Uterus (tissue), 4 donors: Measurements from ENCODE around the gene KDM4C. TPM values are rescaled to one million over a fixed set of nuclear protein-coding genes. Genes with fewer than 3 reads are reported as not detected.

Experiments used
- DNase-seq, 2 donors: peaks; one replicate each; pipeline ENCODE4 v3.0.0-alpha.2; 2019 to 2020
- H3K27ac ChIP-seq, 2 donors: fragments of 200-600 bp; sonication (generic); 1 replicate in 1 of 2; 2 replicates in 1 of 2; pipeline ENCODE4 v1.5.1; 2016 to 2018
- H3K27me3 ChIP-seq, 2 donors: fragments of 200-600 bp; sonication (generic); one replicate each; pipeline ENCODE4 v1.5.1; 2018 to 2019; ENCODE audit warnings: control low read depth in 1 of 2
- H3K36me3 ChIP-seq, 2 donors: fragments of 200-600 bp; sonication (generic); one replicate each; pipeline ENCODE4 v1.5.1; 2019; ENCODE audit warnings: control low read depth in 1 of 2
- H3K4me1 ChIP-seq, 2 donors: fragments of 200-600 bp; sonication (generic); one replicate each; pipeline ENCODE4 v1.5.1; 2018 to 2019; ENCODE audit warnings: control low read depth in 1 of 2
- H3K4me3 ChIP-seq, 2 donors: fragments of 200-600 bp; sonication (generic); 1 replicate in 1 of 2; 2 replicates in 1 of 2; pipeline ENCODE4 v1.5.1; 2018 to 2019; ENCODE audit warnings: mild to moderate bottlenecking in 1 of 2
- H3K9me3 ChIP-seq, 2 donors: fragments of 200-600 bp; sonication (generic); one replicate each; pipeline ENCODE4 v1.5.1; 2019; ENCODE audit warnings: control low read depth in 1 of 2
- POLR2A ChIP-seq, 2 donors: fragments of 450-650 bp; IDR thresholded peaks; one replicate each; pipeline ENCODE4 v1.6.1; 2016; ENCODE audit warnings: antibody characterized with exemption in 2 of 2, mild to moderate bottlenecking in 1 of 2, moderate library complexity in 1 of 2
- intact Hi-C: fragments of 100-400 bp; cut with DNase I; formaldehyde crosslinking; loops from one replicate; pipeline ENCODE4 v1.15.1; 2023; ENCODE audit warnings: low total_unique reads
- total RNA-seq, 4 donors: library from RNA; depleted of rRNA in 3 of 4; stranded (reverse); fragments of >200 nt in 3 of 4; gene quantifications; one replicate each; pipeline versions ENCODE4 v1.1.0 to v1.2.4, GENCODE V29; 2014 to 2023
- TF ChIP-seq, protein P1 (sequence below), 4 experiments: fragments of 200-600 bp in 2 of 4; fragments of 450-650 bp in 2 of 4; sonication (generic) in 2 of 4; IDR thresholded peaks; one replicate each; pipeline ENCODE4 v1.5.1; 2016 to 2019; ENCODE audit warnings: antibody characterized with exemption in 4 of 4, mild to moderate bottlenecking in 2 of 4, moderate library complexity in 1 of 4
- donor health status: DM: yes; HTN: yes; CAD: no.

The KDM4C gene
- total RNA-seq, 4 donors from 2014 or later: 29.1 to 61.4 (median 45.5) TPM

DNA sequence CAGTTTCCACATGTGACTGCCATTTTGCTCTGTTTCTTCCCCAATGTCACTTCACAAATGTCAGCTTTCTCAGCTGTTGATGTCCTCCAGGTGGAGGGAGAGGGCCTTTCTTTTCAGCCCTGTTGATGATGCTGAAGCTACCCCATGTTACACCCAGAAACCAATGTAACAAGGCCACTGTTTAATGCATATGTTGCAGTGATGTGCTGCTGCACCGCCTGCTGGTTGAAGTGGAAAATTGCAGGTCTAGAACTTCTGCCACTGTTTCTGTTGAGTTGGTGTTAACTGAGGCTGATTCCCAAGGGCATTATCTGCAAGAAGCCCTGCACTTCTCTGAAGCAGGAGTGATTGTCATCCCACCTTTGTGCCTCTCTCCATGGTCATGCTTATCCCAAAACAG lies 428.4 kb downstream of the KDM4C start:
- DNase-seq: no peak
- Histone ChIP-seq H3K4me3 (no peak overlapping the region), H3K27ac (no peak overlapping the region), H3K4me1 (no peaks in the 10 kb centered on the region), H3K9me3 (peaks cover 0 to 4% of the 10 kb centered on the region in 2 donors), H3K27me3 (no peaks in the 10 kb centered on the region), H3K36me3 (no peaks in the 10 kb centered on the region)
- intact Hi-C loops: no loop called here
- TF ChIP-seq, protein P1, sequence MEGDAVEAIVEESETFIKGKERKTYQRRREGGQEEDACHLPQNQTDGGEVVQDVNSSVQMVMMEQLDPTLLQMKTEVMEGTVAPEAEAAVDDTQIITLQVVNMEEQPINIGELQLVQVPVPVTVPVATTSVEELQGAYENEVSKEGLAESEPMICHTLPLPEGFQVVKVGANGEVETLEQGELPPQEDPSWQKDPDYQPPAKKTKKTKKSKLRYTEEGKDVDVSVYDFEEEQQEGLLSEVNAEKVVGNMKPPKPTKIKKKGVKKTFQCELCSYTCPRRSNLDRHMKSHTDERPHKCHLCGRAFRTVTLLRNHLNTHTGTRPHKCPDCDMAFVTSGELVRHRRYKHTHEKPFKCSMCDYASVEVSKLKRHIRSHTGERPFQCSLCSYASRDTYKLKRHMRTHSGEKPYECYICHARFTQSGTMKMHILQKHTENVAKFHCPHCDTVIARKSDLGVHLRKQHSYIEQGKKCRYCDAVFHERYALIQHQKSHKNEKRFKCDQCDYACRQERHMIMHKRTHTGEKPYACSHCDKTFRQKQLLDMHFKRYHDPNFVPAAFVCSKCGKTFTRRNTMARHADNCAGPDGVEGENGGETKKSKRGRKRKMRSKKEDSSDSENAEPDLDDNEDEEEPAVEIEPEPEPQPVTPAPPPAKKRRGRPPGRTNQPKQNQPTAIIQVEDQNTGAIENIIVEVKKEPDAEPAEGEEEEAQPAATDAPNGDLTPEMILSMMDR (IDR thresholded peaks at IDR 0.05): no peak
- no peak for TF ChIP-seq POLR2A (IDR thresholded peaks at IDR 0.05)

- TF ChIP-seq, protein P1 (IDR thresholded peaks at IDR 0.05): no peak
- no peak for TF ChIP-seq POLR2A (IDR thresholded peaks at IDR 0.05)
- intact Hi-C loops: no loop called here
- no peaks in the 10 kb centered on the region for H3K4me1 ChIP-seq
- no peaks in the 10 kb centered on the region for H3K36me3 ChIP-seq
- no peak overlapping the region for H3K27ac ChIP-seq
- H3K9me3 ChIP-seq: no peaks in the 10 kb centered on the region
- no peak overlapping the region for H3K4me3 ChIP-seq
- no peaks in the 10 kb centered on the region for H3K27me3 ChIP-seq
- DNase-seq: no peak
These were observed 434.5 kb downstream of the KDM4C start for GRCh38 chr9:7192266-7192665.

DNA sequence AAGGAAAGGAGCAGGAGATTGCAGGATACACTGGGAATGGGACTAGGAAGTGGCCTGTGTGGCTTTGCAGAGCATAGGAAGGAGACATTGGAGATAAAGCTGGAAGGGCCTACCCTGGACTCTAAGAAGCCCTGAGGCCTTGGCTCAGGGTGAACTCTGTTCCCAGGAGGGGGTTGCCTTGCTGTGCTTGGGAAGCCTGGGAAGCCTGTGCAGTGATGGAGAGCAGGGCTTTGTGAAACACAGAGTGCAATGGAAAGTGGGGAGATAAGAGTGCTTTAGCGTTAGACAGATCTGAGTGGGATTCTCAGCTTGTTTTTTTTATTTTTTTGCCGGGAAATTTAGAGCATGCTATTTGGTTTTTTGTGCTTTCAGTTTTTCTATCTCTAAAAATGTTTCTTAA lies 437.8 kb downstream of the KDM4C start:
- no peaks in the 10 kb centered on the region for H3K27me3 ChIP-seq
- no peak for TF ChIP-seq POLR2A (IDR thresholded peaks at IDR 0.05)
- intact Hi-C loops: no loop called here
- H3K27ac ChIP-seq: no peak overlapping the region
- no peaks in the 10 kb centered on the region for H3K36me3 ChIP-seq
- no peak overlapping the region for H3K4me3 ChIP-seq
- DNase-seq: no peak
- H3K9me3 ChIP-seq: no peaks in the 10 kb centered on the region
- H3K4me1 ChIP-seq: no peaks in the 10 kb centered on the region

- H3K36me3 ChIP-seq: no peaks in the 10 kb centered on the region
- no peak overlapping the region for H3K4me3 ChIP-seq
- DNase-seq: no peak
- H3K27ac ChIP-seq: no peak overlapping the region
- H3K9me3 ChIP-seq: no peaks in the 10 kb centered on the region
- intact Hi-C loops: no loop called here
- TF ChIP-seq POLR2A (IDR thresholded peaks at IDR 0.05): no peak
- TF ChIP-seq, protein P1 (IDR thresholded peaks at IDR 0.05): no peak
- no peaks in the 10 kb centered on the region for H3K4me1 ChIP-seq
- H3K27me3 ChIP-seq: no peaks in the 10 kb centered on the region
These were observed 438.7 kb downstream of the KDM4C start for GRCh38 chr9:7196467-7196866.

DNA sequence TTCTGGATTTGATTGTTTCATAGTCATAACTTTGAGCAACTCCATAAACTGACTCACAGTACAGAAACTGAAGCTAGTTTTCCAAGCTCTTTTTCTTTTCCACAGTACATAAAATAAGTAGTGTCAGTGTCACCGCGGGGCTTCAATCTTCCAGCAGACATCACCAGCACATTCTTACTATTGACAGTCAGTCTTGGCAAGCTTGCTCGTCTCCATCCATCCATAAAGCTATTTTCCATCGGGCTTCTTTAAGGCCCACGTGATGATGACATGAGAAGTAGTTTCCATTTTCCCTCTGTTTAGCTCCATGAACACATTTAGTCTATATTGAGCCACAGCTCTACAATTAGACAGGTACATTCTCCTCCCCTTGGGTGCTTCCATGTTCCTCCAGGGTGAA lies 443.4 kb downstream of the KDM4C start:
- no peaks in the 10 kb centered on the region for H3K9me3 ChIP-seq
- intact Hi-C loops: no loop called here
- H3K4me3 ChIP-seq: no peak overlapping the region
- H3K4me1 ChIP-seq: no peaks in the 10 kb centered on the region
- TF ChIP-seq, protein P1 (IDR thresholded peaks at IDR 0.05): no peak
- no peaks in the 10 kb centered on the region for H3K27me3 ChIP-seq
- DNase-seq: no peak
- H3K36me3 ChIP-seq: no peaks in the 10 kb centered on the region
- no peak overlapping the region for H3K27ac ChIP-seq

- H3K4me3 ChIP-seq: no peak overlapping the region
- H3K27ac ChIP-seq: no peak overlapping the region
- intact Hi-C loops: no loop called here
- no peaks in the 10 kb centered on the region for H3K4me1 ChIP-seq
- TF ChIP-seq, protein P1 (IDR thresholded peaks at IDR 0.05): no peak
- TF ChIP-seq POLR2A (IDR thresholded peaks at IDR 0.05): no peak
- no peak for DNase-seq
- H3K36me3 ChIP-seq: no peaks in the 10 kb centered on the region
- H3K27me3 ChIP-seq: no peaks in the 10 kb centered on the region
- H3K9me3 ChIP-seq: no peaks in the 10 kb centered on the region
These were observed 448.0 kb downstream of the KDM4C start for GRCh38 chr9:7205806-7206205.
